HTR-8/SVneo (cell line): ENCODE measurements around the gene SOX6.
"Not testable (repeated sequence)": the region's sequence is repeated elsewhere in the genome, so short reads cannot be mapped to it uniquely, and the experiment has no call there.

Source experiments
- DNase-seq: peaks from one replicate; pipeline ENCODE4 v3.0.0; 2011; ENCODE audit warnings: low spot score, mixed read lengths; ENCODE audit not compliant: insufficient read length
- FAIRE-seq: peaks from 2 replicates; lab custom pipeline; 2011; peaks lifted over from hg19 to GRCh38; lab: Jason Lieb, UNC

The SOX6 gene

GRCh38 chr11:16081382-16082094 lies 274.8 kb downstream of the SOX6 start:
- FAIRE-seq, result no peak
- no peak for DNase-seq

- DNase-seq, result no peak
- FAIRE-seq, result no peak
Measured at GRCh38 chr11:16080688-16081381, 275.5 kb downstream of the SOX6 start.

- FAIRE-seq (no peak), DNase-seq (no peak)
Measured at GRCh38 chr11:16078936-16079335, 277.4 kb downstream of the SOX6 start.

GRCh38 chr11:16070573-16070972 lies 285.8 kb downstream of the SOX6 start:
- DNase-seq (no peak), FAIRE-seq (no peak)

- not testable (repeated sequence) for FAIRE-seq, DNase-seq
Measured at GRCh38 chr11:16067268-16067667, 289.1 kb downstream of the SOX6 start.

- DNase-seq (no peak), FAIRE-seq (no peak)
Measured at GRCh38 chr11:16059332-16059731, 297.0 kb downstream of the SOX6 start.

GRCh38 chr11:16058671-16059070 lies 297.7 kb downstream of the SOX6 start:
- no peak for FAIRE-seq
- no peak for DNase-seq

GRCh38 chr11:16052750-16053149 lies 303.6 kb downstream of the SOX6 start:
- FAIRE-seq (no peak), DNase-seq (no peak)

GRCh38 chr11:16049611-16050010 lies 306.7 kb downstream of the SOX6 start:
- FAIRE-seq, result no peak
- no peak for DNase-seq

- FAIRE-seq (no peak), DNase-seq (no peak)
Measured at GRCh38 chr11:16047073-16047472, 309.3 kb downstream of the SOX6 start.

GRCh38 chr11:16043617-16044016 lies 312.7 kb downstream of the SOX6 start:
- no peak for DNase-seq
- FAIRE-seq, result no peak

- FAIRE-seq, result no peak
- no peak for DNase-seq
Measured at GRCh38 chr11:16041207-16041606, 315.1 kb downstream of the SOX6 start.

GRCh38 chr11:16040151-16040550 lies 316.2 kb downstream of the SOX6 start:
- FAIRE-seq (no peak), DNase-seq (no peak)

GRCh38 chr11:16037179-16037578 lies 319.2 kb downstream of the SOX6 start:
- DNase-seq (no peak), FAIRE-seq (no peak)

GRCh38 chr11:16036218-16036617 lies 320.1 kb downstream of the SOX6 start:
- DNase-seq (no peak), FAIRE-seq (no peak)

GRCh38 chr11:16034074-16034473 lies 322.3 kb downstream of the SOX6 start:
- DNase-seq (no peak), FAIRE-seq (no peak)

GRCh38 chr11:16032974-16033373 lies 323.4 kb downstream of the SOX6 start:
- DNase-seq, result no peak
- no peak for FAIRE-seq

GRCh38 chr11:16031210-16031609 lies 325.1 kb downstream of the SOX6 start:
- DNase-seq (no peak), FAIRE-seq (no peak)

- FAIRE-seq (no peak), DNase-seq (no peak)
Measured at GRCh38 chr11:16030664-16031063, 325.7 kb downstream of the SOX6 start.

GRCh38 chr11:16029151-16029550 lies 327.2 kb downstream of the SOX6 start:
- not testable (repeated sequence) for FAIRE-seq, DNase-seq

GRCh38 chr11:16028419-16028818 lies 327.9 kb downstream of the SOX6 start:
- DNase-seq (no peak), FAIRE-seq (no peak)

GRCh38 chr11:16027621-16028020 lies 328.7 kb downstream of the SOX6 start:
- FAIRE-seq (no peak), DNase-seq (no peak)
